GM12875 (cell line): Measurements from ENCODE around the gene PRR23C.
"Not testable (repeated sequence)": the region's sequence is repeated elsewhere in the genome, so short reads cannot be mapped to it uniquely, and the experiment has no call there.

Source experiments
- H3K4me3 ChIP-seq: one replicate; pipeline ENCODE4 v1.5.1; 2011; ENCODE audit warnings: low read depth, low read length, control low read depth
- CTCF ChIP-seq: IDR thresholded peaks from 2 replicates; pipeline ENCODE4 v1.5.1; 2011; ENCODE audit warnings: low read depth, mild to moderate bottlenecking, control low read depth, inconsistent platforms, low read length, moderate library complexity, borderline replicate concordance; ENCODE audit not compliant: insufficient read depth

PRR23C gene

GRCh38 chr3:139052802-139053600 lies 8.3 kb upstream of the PRR23C start:
- no peak for TF ChIP-seq CTCF
- no peak overlapping the region for H3K4me3 ChIP-seq

GRCh38 chr3:139043554-139044365 lies 932 bp downstream of the PRR23C start:
- no peak overlapping the region for H3K4me3 ChIP-seq
- TF ChIP-seq CTCF, result no peak

GRCh38 chr3:139037478-139037877 lies 7.2 kb downstream of the PRR23C start:
- H3K4me3 ChIP-seq, result no peak overlapping the region
- no peak for TF ChIP-seq CTCF

GRCh38 chr3:139032326-139033002 lies 12.2 kb downstream of the PRR23C start:
- TF ChIP-seq CTCF, result no peak
- no peak overlapping the region for H3K4me3 ChIP-seq

GRCh38 chr3:139030576-139030975 lies 14.1 kb downstream of the PRR23C start:
- H3K4me3 ChIP-seq, result not testable (repeated sequence)

- no peak overlapping the region for H3K4me3 ChIP-seq
- no peak for TF ChIP-seq CTCF
Observed at GRCh38 chr3:139024968-139025367, 19.7 kb downstream of the PRR23C start.

- no peak within 1 kb of the TSS for H3K4me3 ChIP-seq
- TF ChIP-seq CTCF, result no peak
Observed at GRCh38 chr3:139020868-139021234, 23.8 kb downstream of the PRR23C start, which contains the start of gene PRR23B. PRR23B (minus strand) TSS chr3:139020926; CDS start chr3:139020661, 265 bp downstream.
